GM12891 (cell line): ENCODE measurements around the gene EXOC3L2.

ENCODE experiments used
- PAX5 ChIP-seq: IDR thresholded peaks from 2 replicates; pipeline ENCODE4 v1.6.1; 2011; ENCODE audit warnings: low read length, moderate library complexity, mild to moderate bottlenecking; ENCODE audit not compliant: insufficient read depth, severe bottlenecking
- POLR2A ChIP-seq: IDR thresholded peaks from 2 replicates; pipeline ENCODE4 v1.6.1; 2011; ENCODE audit warnings: low read depth, low read length, control low read depth
- POLR2AphosphoS5 ChIP-seq: IDR thresholded peaks from 2 replicates; pipeline ENCODE4 v1.6.1; 2011; ENCODE audit warnings: low read depth, low read length, control low read depth
- POU2F2 ChIP-seq: IDR thresholded peaks from 2 replicates; pipeline ENCODE4 v1.6.1; 2011; ENCODE audit warnings: low read depth, mild to moderate bottlenecking, control low read depth, low read length, moderate library complexity
- SPI1 ChIP-seq: IDR thresholded peaks from 2 replicates; pipeline ENCODE4 v1.6.1; 2011; ENCODE audit warnings: low read depth, low read length, control low read depth
- TAF1 ChIP-seq: IDR thresholded peaks from 2 replicates; pipeline ENCODE4 v1.6.1; 2011; ENCODE audit warnings: low read depth, low read length, control low read depth

DNA sequence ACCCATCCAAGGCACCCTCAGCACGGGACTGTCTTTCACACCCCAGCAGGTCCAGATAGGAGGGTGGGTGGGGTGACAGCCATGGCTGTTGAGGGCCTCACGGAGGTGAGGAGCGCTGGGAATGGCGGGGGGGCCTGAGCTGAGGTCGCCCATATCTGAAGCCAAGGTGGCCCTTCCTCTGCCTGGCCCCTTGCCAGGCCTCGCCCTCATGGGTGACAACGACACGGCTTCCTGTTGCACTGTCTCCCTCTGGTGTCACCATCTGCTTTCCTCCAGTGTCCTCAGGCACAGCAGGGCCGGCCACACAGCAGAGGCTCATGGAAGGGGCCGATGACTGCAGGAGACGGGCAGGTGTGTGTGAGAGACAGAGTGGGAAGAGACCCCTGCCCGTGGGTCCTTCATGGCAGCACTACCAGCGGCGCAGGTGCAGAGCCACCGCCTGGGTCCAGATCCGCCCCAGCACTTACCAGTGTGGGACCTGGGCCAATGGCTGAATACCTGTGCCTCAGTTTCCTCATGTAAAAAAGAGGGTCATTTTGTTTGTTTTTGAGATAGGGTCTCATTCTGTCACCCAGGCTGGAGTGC, 76.3 kb downstream of the EXOC3L2 start:
- TF ChIP-seq POLR2AphosphoS5 (no peak), SPI1 (no peak), POLR2A (no peak), TAF1 (no peak), PAX5 (no peak), POU2F2 (no peak)
